ENCODE measurements around the gene PEX19. TPM values are rescaled to one million over a fixed set of nuclear protein-coding genes. Genes with fewer than 3 reads are reported as not detected.

The PEX19 gene
- polyA plus RNA-seq, 1 of the 3 experiments (the other 2 are of a cell fraction): 31.4 TPM

DNA sequence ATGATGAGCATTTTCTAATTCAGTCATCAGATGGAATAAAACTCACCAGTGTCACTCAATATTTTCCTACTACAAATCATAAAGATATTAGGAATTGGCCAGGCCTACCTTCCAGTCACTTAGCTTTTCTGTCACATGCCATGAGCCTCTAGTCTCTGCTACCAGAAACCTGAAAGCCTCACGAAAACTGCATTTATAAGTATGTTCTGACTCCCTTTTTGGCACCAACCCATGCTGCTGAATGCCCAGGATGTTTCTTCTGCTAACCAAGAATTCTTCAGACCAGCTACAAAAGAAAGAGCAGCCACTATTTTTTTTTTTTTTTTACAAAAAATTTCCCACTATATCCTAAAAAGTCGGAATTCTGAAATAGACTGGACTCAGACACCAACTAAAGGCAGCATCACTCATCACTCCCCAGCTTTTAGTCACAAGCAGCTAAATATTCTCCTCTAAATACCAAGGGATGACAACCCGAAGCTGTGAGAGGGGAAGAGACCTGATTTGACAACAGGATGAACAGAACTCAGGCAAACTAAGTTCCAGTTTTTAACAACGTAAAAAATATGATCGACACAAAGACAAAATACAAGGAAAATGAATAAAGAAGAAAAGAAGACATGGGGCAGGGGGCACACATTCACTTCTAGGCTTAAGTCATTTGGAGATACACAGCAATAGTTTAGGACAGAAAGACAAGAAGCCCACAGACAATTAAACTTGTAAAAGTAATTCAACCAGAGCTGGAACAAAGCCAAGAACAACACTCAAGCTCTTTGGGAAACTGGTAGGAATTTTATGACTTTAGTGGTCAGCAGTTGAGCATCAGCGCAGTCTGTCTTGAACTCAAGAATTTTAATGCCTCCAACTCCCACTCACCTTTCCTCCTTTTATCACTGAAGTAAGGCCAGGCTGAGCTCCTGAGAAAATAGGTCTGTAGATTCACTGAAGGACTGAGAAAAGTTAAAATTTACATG, 24.2 kb downstream of the PEX19 start:
- Histone ChIP-seq H3K4me2 (peak overlapping the region; percentile 86), H3K4me1 (ENCODE audit: control insufficient read depth in 1 of 2, insufficient read depth in 2 of 2, low read depth in 1 of 2, low read length in 1 of 2) (peaks cover 18 to 24% of the 10 kb centered on the region in 2 experiments), H3K9me3 (no peaks in the 10 kb centered on the region), H3F3A (replicated peaks; ENCODE audit: insufficient read depth) (peaks cover 34% of the 10 kb centered on the region), H3K9me2 (no peaks in the 10 kb centered on the region), H3K79me2 (ENCODE audit: insufficient read depth) (peaks cover 60% of the 10 kb centered on the region), H3K4me3 (ENCODE audit: low read depth in 2 of 2, low read length in 1 of 2) (peak overlapping the region; percentile 93 to 95), H2AFZ (ENCODE audit: low read depth) (no peak overlapping the region; the same call in 1 of the 2 replicates), H3K27me3 (ENCODE audit: insufficient read depth) (no peaks in the 10 kb centered on the region), H3K36me3 (replicated peaks in 1 of 2; ENCODE audit: control insufficient read depth in 1 of 2, insufficient read depth in 2 of 2, low read length in 1 of 2) (peaks cover 0 to 14% of the 10 kb centered on the region in 2 experiments), H4K20me1 (ENCODE audit: insufficient read depth) (peaks cover 45% of the 10 kb centered on the region), H3K27ac (ENCODE audit: low read depth in 2 of 2, low read length in 1 of 2) (peak overlapping the region; percentile 96), H3K9ac (peak overlapping the region; percentile 98)
- POLR2A ChIA-PET: interaction anchor here (0.7 to 1.3 kb wide), 2 partner anchors 9 to 180 kb away, joined by 3 to 4 read pairs; partner anchors contain the start of gene KCNJ9
- TF ChIP-seq CHD2 (IDR thresholded peaks at IDR 0.05; ENCODE audit: low read length, partially characterized antibody) (no peak), MEF2A (IDR thresholded peaks at IDR 0.05; ENCODE audit: borderline replicate concordance, low read depth) (no peak), SIN3A (IDR thresholded peaks at IDR 0.05; ENCODE audit: borderline replicate concordance, low read depth, low read length) (no peak), USF2 (IDR thresholded peaks at IDR 0.05; ENCODE audit: borderline replicate concordance, low read depth, low read length) (no peak), TCF12 (IDR thresholded peaks at IDR 0.05) (no peak), NFIC (IDR thresholded peaks at IDR 0.05; ENCODE audit: borderline replicate concordance) (peak; percentile 65)
- no peak for DNase-seq
- WGBS (ENCODE audit: low lambda C conversion rate): 29% methylated on average over 6 of the region's 6 CpGs
- CTCF ChIA-PET: interaction anchor here (0.7 to 3.8 kb wide), 9 partner anchors 8 to 214 kb away, joined by 3 to 48 read pairs (median 4); no protein-coding TSS in a partner anchor

- Histone ChIP-seq H3K4me2 (no peak overlapping the region), H3K4me3 (ENCODE audit: low read depth in 2 of 2, low read length in 1 of 2) (no peak overlapping the region), H2AFZ (ENCODE audit: low read depth) (no peak overlapping the region), H3K27ac (ENCODE audit: low read depth in 2 of 2, low read length in 1 of 2) (no peak overlapping the region), H3K9me2 (no peaks in the 10 kb centered on the region), H3K79me2 (ENCODE audit: insufficient read depth) (peaks cover 74% of the 10 kb centered on the region), H3K9ac (no peak overlapping the region), H3K4me1 (ENCODE audit: control insufficient read depth in 1 of 2, insufficient read depth in 2 of 2, low read depth in 1 of 2, low read length in 1 of 2) (peaks cover 18 to 24% of the 10 kb centered on the region in 2 experiments), H4K20me1 (ENCODE audit: insufficient read depth) (peaks cover 48% of the 10 kb centered on the region), H3K36me3 (replicated peaks in 1 of 2; ENCODE audit: control insufficient read depth in 1 of 2, insufficient read depth in 2 of 2, low read length in 1 of 2) (peaks cover 0 to 14% of the 10 kb centered on the region in 2 experiments), H3K27me3 (ENCODE audit: insufficient read depth) (no peaks in the 10 kb centered on the region), H3K9me3 (no peaks in the 10 kb centered on the region), H3F3A (replicated peaks; ENCODE audit: insufficient read depth) (peaks cover 34% of the 10 kb centered on the region)
- CTCF ChIA-PET: interaction anchor here (0.9 to 26.9 kb wide), 5 partner anchors 39 to 172 kb away, joined by 3 to 293 read pairs (median 4); partner anchors contain the start of gene CASQ1
- TF ChIP-seq IRF3 (IDR thresholded peaks at IDR 0.05; ENCODE audit: low read depth, low read length) (no peak), RXRA (IDR thresholded peaks at IDR 0.05; ENCODE audit: borderline replicate concordance, low read depth) (no peak), EP300 (IDR thresholded peaks at IDR 0.05; ENCODE audit: borderline replicate concordance in 1 of 2, low read depth in 1 of 2, low read length in 1 of 2) (no peak), SIN3A (IDR thresholded peaks at IDR 0.05; ENCODE audit: borderline replicate concordance, low read depth, low read length) (no peak), RAD21 (IDR thresholded peaks at IDR 0.05; ENCODE audit: low read length) (no peak), FOXJ3 (CRISPR knock-in tag; IDR thresholded peaks at IDR 0.05) (no peak), TAF1 (IDR thresholded peaks at IDR 0.05; ENCODE audit: borderline replicate concordance, low read depth, low read length) (no peak)
- TF ChIP-seq, protein P1, sequence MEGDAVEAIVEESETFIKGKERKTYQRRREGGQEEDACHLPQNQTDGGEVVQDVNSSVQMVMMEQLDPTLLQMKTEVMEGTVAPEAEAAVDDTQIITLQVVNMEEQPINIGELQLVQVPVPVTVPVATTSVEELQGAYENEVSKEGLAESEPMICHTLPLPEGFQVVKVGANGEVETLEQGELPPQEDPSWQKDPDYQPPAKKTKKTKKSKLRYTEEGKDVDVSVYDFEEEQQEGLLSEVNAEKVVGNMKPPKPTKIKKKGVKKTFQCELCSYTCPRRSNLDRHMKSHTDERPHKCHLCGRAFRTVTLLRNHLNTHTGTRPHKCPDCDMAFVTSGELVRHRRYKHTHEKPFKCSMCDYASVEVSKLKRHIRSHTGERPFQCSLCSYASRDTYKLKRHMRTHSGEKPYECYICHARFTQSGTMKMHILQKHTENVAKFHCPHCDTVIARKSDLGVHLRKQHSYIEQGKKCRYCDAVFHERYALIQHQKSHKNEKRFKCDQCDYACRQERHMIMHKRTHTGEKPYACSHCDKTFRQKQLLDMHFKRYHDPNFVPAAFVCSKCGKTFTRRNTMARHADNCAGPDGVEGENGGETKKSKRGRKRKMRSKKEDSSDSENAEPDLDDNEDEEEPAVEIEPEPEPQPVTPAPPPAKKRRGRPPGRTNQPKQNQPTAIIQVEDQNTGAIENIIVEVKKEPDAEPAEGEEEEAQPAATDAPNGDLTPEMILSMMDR (IDR thresholded peaks at IDR 0.05): no peak
- TF ChIP-seq, protein P2, sequence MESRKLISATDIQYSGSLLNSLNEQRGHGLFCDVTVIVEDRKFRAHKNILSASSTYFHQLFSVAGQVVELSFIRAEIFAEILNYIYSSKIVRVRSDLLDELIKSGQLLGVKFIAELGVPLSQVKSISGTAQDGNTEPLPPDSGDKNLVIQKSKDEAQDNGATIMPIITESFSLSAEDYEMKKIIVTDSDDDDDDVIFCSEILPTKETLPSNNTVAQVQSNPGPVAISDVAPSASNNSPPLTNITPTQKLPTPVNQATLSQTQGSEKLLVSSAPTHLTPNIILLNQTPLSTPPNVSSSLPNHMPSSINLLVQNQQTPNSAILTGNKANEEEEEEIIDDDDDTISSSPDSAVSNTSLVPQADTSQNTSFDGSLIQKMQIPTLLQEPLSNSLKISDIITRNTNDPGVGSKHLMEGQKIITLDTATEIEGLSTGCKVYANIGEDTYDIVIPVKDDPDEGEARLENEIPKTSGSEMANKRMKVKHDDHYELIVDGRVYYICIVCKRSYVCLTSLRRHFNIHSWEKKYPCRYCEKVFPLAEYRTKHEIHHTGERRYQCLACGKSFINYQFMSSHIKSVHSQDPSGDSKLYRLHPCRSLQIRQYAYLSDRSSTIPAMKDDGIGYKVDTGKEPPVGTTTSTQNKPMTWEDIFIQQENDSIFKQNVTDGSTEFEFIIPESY (IDR thresholded peaks at IDR 0.05; ENCODE audit: borderline replicate concordance, low read depth): no peak
- DNase-seq: no peak
- POLR2A ChIA-PET: no interaction called here
- 99% methylated on average over 7 of the region's 7 CpGs for WGBS (ENCODE audit: low lambda C conversion rate)
These were observed 26.6 kb downstream of the PEX19 start for GRCh38 chr1:160258177-160258798.

Measured in SK-N-SH (cell line).